GM21737 (cell line): ENCODE results near the gene NACA.
A peak's percentile ranks its signal among the peaks of the same experiment; 100 is the strongest.

Experiments
- ATAC-seq: cut with Tn5 transposase; IDR thresholded peaks from one replicate; pipeline ENCODE4 v1.9.1; 2021; ENCODE audit warnings: mild to moderate bottlenecking, moderate library complexity; ENCODE audit not compliant: unreplicated experiment

NACA gene

DNA sequence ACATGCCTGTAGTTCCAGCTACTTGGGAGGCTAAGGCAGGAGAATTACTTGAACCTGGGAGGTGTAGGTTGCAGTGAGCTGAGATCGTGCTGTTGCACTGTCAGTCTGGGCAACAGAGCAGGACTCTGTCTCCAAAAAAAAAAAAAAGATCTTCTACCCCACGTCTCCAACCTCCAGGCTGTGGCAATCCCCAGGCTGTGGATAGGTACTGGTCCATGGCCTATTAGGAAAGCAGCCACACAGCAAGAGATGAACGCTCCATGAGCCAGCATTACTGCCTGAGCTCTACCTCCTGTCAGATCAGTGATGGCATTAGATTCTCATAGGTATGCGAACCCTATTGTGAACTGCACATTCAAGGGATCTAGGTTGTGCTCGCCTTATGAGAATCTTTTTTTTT, 30.9 kb downstream of the NACA start:
- ATAC-seq = no peak

DNA sequence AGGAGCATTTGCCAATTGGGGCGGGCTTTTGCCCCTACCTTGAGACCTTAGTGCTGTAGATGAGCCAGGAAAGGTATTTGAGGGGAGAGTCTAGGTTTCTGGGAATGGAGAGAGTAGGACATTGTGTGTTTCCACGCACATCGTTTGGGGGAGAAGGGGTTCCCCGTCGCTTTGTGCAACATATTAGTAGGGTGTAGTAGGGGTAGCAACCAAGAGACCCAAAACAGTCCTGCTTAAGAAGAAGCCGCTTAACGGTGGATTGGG, 36.3 kb downstream of the NACA start:
- ATAC-seq = no peak

- ATAC-seq = peak; percentile 59
Observed at GRCh38 chr12:56688129-56688845, 36.8 kb downstream of the NACA start, which contains the start of gene PTGES3. TSS of gene PTGES3 (minus strand) at chr12:56688284. CDS start at chr12:56687999, 285 bp downstream.

GRCh38 chr12:56687223-56688128, 37.6 kb downstream of the NACA start:
- peak; percentile 6 for ATAC-seq

GRCh38 chr12:56684745-56685359, 40.2 kb downstream of the NACA start:
- ATAC-seq = no peak

DNA sequence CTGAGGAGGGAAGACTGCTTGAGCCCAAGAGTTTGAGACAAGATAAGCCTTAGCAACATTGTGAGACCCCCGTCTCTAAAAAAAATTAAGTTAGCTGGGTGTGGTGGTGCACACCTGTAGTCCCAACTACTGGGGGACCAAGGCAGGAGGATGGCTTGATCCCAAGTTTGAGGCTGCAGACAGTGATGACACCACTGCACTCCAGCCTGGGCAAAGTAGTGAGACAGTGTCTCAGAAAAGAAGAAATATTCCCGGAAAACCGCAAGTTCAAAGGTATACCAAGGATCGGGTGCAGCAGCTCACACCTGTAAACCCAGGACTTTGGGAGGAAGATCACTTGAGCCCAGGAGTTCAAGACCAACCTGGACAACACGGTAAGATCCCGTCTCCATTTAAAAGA, 42.8 kb downstream of the NACA start:
- no peak for ATAC-seq

GRCh38 chr12:56679883-56680575, 45.1 kb downstream of the NACA start:
- ATAC-seq = no peak

DNA sequence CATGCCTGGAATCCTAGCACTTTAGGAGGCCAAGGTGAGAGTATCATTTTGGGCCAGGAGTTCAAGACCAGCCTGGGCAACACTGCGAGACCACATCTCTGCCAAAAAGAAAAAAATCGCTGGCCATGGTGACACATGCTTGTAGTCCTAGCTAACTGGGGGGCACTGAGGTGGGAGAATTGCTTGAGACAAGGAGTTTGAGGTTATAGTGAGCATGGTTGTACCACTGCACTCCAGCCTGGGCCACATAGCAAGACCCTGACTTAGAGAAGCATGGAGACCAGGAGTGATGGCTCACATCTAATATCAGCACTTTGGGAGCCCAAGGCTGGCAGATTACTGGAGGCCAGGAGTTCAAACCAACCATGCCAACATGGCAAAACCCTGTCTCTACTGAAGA, 46.2 kb downstream of the NACA start:
- ATAC-seq = no peak

DNA sequence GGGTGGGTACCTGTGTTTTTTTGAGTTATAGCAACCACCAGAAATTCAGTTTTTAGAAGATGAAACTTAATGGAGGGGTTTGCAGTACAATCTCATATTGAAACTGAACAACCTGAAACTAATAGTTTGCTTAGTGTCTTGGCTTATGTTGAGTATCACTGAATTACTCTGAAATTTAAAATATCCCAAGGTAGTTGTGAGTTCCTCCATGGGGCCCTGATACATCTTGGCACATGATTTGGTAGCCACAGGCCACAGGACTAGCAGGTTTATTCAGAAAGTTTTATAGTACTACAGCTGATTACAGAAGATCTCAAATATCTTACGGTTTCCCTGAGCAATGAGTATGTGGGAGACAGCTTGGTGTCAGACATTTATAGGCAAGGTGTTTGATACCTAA, 47.4 kb downstream of the NACA start:
- ATAC-seq = no peak

DNA sequence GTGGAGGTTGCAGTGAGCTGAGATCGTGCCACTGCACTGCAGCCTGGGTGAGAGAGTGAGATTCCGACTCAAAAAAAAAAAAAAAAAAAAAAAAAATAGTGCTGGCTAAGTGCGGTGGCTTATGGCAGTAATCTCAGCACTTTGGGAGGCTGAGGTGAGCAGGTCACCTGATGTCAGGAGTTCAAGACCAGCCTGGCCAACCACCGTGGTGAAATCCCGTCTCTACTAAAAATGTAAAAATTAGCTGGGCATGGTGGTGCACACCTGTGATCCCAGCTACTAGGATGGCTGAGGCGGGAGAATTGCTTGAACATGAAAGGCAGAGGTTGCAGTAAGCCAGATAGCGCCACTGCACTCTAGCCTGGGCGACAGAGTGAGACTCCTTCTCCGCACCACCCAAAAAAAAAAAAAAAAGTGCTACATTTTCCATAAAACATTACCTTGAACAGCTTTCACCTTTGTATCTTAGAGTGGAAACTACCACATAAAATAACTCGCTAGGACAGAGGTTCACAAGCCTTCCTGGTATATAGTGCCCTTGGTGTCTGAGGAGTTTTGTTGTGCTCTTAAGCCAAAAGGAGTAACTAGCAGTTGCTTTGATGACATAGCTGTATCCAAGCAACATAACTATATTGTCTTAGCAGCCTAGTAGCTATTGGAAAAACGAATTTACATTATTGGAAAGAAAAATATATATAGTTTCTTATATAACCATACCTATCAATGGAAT, 48.1 kb downstream of the NACA start:
- no peak for ATAC-seq

DNA sequence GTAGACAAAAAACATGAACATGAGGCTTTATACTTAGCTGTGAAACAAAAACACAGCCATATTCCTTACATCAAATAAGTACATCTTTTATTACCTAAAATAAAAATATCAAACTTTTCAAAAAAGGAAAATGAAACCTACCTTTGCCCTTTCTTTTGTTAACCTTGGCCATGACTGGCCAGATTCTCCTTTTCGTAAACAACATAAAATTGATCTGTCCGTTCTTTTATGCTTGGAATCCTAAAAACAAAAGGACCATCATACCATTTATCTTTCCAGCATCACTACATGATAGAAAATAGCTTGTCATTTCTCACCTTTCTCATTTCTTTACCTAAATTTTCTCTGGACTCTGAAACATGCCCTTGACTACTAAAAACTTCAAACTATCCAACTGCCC, 53.5 kb downstream of the NACA start:
- ATAC-seq = no peak

DNA sequence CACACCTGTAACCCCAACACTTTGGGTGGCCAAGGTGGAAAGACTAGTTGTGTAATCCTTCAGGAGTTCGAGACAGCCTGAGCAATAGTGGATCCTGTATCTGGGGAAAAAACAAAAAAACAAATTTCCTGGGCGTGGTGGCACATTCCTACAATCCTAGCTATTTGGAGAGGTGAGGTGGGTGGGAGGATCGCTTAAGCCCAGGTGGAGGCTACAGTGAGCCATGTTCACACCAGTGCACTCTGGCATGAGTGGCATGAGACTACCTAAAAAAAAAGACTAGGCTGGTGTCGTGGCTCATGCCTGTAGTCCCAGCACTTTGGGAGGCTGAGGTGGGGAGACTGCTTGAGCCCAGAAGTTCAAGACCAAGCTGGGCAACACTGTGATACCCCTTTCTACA, 54.3 kb downstream of the NACA start:
- ATAC-seq = no peak

DNA sequence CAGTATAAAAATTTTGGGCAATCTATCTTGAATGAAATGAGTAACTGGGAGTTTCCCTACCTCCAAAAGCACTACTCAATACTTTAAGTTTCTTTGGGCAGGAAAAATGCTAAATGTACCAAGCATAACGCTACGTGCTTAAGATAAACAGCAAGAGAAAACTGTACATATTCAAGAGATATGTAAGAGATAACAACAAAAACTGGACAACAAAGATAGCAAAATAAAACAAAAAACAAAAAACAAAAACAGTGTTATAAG, 57.0 kb downstream of the NACA start:
- ATAC-seq = no peak
